Left cardiac atrium (tissue), 4 donors: ENCODE data around the gene MCOLN2. TPM values are rescaled to one million over a fixed set of nuclear protein-coding genes. Genes with fewer than 3 reads are reported as not detected.
"Not testable (repeated sequence)": the region's sequence is repeated elsewhere in the genome, so short reads cannot be mapped to it uniquely, and the experiment has no call there.

Experiments
- ATAC-seq, 2 donors: fragments of 200-7000 bp; cut with Tn5 transposase; one replicate each; pipeline ENCODE4 v1.9.1; 2020; ENCODE audit warnings: mild to moderate bottlenecking in 2 of 2, moderate library complexity in 2 of 2
- DNase-seq: peaks from one replicate; pipeline ENCODE4 v3.0.0-alpha.2; 2020
- intact Hi-C, 2 donors: fragments of 100-400 bp; cut with DNase I; formaldehyde crosslinking; loops; one replicate each; pipeline versions ENCODE4 v1.14.1 to v1.15.1; 2022 to 2023
- long read RNA-seq: library from polyadenylated mRNA; unstranded; transcript quantifications from one replicate; pipeline ENCODE4 v2.0.0, GENCODE V29; 2021
- total RNA-seq, 2 donors: library from RNA; stranded (reverse); fragmentation: NEBNext Ultra II Directional; extraction: Animal tissue kit (Norgen Biotek cat#: 25700); gene quantifications; one replicate each; pipeline ENCODE4 v1.2.1, GENCODE V29; 2021
- donor health status: DM: no; HTN: yes; CAD: no.
- donor health status: DM: no; HTN: yes; CAD: no; lungs with severe emphysema.
- donor health status: DM: yes; HTN: yes; CAD: no.
- donor health status: Dilated cardiomyopathy.

The MCOLN2 gene
- total RNA-seq, result 1 to 10 TPM in 1 of 2 donors, under 1 TPM in 1; 0.62 to 1.0 TPM
- long read RNA-seq, result 0 reads

DNA sequence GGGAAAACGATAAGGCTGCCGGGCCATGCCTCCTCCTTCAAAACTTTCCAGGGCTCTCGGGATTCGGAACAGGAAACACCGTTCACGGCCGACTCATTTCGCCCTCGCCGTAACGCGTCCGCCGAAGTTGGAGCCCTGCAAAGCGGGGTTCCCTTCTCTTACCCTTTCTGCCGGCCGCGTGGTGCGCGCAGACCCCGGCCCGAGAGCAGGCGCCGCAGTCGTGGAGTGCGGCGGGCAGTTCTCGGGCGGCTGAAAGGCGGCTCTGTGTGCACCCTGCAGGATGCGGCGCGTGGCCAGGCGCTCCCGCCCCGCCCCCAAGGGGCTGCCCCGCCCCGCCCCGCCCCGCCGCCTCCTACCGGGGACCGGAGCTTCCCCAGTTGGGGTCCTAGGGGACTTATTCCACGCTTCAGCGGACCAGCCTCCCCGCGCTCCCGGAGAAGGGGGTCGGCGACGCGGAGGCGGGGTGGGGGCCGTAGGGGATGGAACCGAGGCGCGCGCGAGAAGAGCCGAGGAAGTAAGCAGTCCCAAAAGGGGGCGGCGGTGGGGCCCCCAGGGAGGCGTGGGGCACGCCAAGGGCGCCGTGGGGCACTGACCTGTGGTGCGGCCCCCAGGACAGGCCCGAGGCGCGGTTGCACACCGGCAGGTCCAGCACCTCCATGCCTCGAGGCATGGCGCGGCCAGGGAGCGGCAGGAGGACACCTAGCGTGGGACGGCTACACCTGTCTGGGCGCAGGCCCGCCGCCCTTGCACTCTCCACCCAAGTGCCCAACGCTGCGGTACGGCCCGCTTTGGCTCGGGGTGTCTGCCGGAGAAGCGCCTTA lies at the start of gene MCOLN2:
TSS of gene MCOLN2 (minus strand) at position 268 of the 821 bp plus-strand sequence. CDS start at position 27, 241 bp downstream.
- intact Hi-C loops, result no loop called here
- DNase-seq (peak; percentile 48), ATAC-seq (peak; percentile 92 to 97)

- intact Hi-C loops, result no loop called here
- ATAC-seq (no peak), DNase-seq (no peak)
Measured at GRCh38 chr1:85042413-85042812, 45.5 kb upstream of the MCOLN2 start.

DNA sequence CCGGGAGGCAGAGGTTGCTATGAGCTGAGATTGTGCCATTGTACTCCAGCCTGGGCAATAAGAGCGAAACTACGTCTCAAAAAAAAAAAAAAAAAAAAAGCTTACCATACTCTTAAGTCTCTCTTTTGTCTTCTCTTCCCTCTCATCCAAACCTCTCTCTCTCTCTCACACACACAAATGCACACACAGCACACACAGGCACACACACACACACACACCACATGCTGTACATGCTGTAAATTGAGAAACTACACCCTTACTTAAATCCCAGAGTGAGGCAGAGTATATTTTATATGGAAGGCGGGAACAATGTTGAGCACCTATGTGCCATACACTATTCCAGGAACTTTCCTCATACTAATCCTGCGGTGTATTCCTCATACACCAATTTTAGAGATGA lies 44.9 kb upstream of the MCOLN2 start:
- ATAC-seq, result no peak
- intact Hi-C loops, result no loop called here
- DNase-seq, result no peak

DNA sequence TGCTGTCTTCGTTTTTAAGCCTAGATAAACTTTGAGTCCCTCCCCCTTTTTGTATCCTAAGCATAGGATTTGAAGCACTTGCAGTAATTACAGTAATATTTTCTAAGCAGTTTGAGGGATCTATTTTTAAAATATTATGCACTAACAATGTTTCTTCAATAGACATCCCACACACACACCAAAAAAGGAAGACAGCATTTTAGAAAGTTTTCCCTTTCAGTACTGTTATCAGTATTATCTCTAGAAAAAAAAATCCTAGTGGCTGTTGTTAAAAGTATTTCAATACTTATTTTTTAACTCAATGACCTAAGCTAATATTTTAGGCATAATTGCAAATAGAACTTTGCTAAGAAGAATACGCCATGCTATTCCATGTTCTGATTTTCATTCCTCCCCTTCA lies 36.3 kb upstream of the MCOLN2 start:
- ATAC-seq (no peak), DNase-seq (no peak)
- intact Hi-C loops, result no loop called here

GRCh38 chr1:85030536-85030935 lies 33.6 kb upstream of the MCOLN2 start:
- ATAC-seq, result no peak
- intact Hi-C loops, result no loop called here
- DNase-seq, result no peak

DNA sequence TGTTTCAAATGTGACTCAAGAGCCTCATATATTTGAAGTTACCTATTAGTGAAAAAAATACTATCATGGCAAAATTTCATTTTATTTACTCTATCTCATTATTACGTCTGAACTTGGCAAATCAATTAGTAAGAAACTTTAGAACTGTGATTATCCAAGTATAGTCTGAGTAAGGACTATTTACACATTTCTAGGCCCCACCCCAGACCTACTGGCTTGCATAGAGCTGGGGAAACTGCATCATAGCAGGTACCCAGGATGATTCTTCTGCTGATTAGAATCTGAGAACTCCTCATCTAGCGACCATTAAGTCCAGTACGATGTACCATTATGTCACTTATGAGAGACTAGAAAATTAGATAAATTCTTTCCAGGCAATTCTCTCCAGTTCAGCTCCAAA lies 31.2 kb upstream of the MCOLN2 start:
- intact Hi-C loops, result loop anchor here (5.0 to 10.0 kb wide), 2 partner anchors 81 to 83 kb away; no protein-coding TSS in a partner anchor
- no peak for DNase-seq
- ATAC-seq, result no peak

GRCh38 chr1:85027242-85027983 lies 30.5 kb upstream of the MCOLN2 start:
- DNase-seq (no peak), ATAC-seq (peak; percentile 57 to 85)
- intact Hi-C loops, result loop anchor here (5.0 to 10.0 kb wide), 2 partner anchors 80 to 83 kb away; no protein-coding TSS in a partner anchor

DNA sequence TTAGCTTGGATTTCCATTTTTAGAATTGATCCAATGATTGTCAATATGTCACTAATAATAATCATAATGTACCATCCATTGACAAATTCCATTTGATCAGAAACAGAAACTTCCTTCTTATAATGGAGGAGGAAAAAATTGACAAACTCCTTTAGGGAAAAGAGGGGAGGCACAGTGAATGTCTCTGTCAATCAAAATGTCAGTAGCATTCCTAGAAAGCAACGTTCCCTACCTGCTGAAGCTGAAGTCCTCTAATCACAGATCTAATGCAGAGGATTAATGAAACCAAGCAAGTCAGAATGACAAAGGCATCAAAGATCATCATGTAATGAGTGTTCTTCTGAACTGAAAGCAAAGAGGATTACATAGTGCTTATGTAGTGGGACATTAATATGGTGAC lies 29.0 kb upstream of the MCOLN2 start:
- no peak for DNase-seq
- no peak for ATAC-seq
- intact Hi-C loops, result loop anchor here (5.0 to 10.0 kb wide), 2 partner anchors 79 to 81 kb away; no protein-coding TSS in a partner anchor

DNA sequence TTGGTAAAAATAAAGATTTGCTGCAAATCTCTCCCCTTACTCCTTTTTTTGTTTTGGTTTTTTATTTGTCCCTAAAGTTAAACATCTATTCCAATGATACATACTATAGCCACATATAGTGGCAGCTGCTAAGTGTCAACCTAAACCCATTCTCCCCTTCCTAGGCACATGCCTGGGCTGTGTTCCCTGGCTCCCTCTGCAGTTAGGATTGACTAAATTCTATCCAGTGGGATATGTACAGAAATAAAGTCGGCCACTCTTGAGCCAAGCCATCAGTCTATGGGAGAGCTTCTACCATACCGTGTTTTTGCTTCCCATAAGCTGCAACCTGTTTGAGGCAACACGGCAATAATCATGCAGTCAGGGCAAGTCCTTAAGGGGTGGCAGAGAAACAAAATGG lies 27.8 kb upstream of the MCOLN2 start:
- intact Hi-C loops, result loop anchor here (5.0 to 10.0 kb wide), 2 partner anchors 77 to 80 kb away; no protein-coding TSS in a partner anchor
- DNase-seq (no peak), ATAC-seq (no peak)

GRCh38 chr1:85022700-85023099 lies 25.8 kb upstream of the MCOLN2 start:
- intact Hi-C loops, result loop anchor here in 1 of 2 donors (10.0 kb wide), 1 partner anchor 78 kb away; no protein-coding TSS in a partner anchor
- ATAC-seq, result no peak
- no peak for DNase-seq

DNA sequence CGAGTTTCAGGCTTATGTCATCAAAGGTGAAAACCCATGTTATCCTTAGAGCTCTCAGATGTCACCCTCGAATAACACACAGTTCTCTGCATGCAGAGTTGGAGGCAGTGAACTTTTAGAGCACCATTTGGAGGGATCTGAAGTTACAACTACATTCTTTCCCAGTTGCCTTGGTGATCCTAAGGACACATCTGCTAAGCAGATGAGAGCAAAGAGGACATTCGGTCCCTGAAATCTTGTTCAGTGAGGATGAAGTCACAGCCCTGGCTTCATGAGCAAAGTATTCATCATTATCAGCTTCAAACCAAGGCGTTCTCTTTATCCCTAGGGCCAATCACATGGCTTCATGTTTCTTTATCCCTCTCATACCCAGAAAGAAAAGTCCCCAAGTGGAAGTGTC lies 23.1 kb upstream of the MCOLN2 start:
- intact Hi-C loops, result loop anchor here in 1 of 2 donors (10.0 kb wide), 1 partner anchor 75 kb away; no protein-coding TSS in a partner anchor
- ATAC-seq, result no peak
- DNase-seq, result no peak

DNA sequence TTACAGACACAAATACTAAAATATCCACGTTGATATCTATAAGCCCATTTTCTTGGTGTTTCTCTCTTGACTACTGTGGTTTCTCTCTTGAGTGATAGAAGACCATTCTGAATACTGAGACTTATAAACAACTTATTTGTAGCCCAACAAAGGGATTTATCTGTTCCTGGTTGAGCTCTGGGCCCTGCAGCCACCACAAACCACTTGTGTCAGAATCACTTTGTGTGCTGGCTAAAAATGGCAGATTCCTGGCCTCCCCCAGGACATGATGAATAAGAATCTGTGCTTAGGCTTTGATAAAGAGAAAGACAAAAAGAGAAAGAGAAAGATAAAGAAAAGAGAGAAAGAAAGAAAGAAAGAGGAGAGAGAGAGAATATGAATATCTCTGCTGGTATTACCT lies 18.9 kb upstream of the MCOLN2 start:
- no peak for ATAC-seq
- intact Hi-C loops, result no loop called here
- no peak for DNase-seq

GRCh38 chr1:85005641-85006040 lies 8.7 kb upstream of the MCOLN2 start:
- ATAC-seq, DNase-seq, intact Hi-C loops: not testable (repeated sequence)

DNA sequence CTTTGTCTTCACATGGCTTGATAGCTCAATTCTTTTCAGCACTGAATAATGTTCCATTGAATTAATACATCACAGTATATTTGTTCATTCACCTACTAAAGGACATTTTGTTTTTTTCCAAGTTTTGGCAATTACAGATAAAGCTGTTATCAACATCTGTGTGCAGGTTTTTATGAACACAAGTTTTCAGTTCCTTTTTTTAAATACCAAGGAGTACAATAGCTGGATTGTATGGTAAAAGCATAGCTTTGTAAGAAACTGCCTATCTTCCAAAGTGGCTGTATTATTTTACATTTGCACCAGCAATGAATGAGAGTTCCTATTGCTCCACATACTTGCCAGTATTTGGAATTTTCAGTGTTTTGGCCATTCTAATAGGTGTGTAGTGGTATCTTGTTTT lies 4.8 kb upstream of the MCOLN2 start:
- ATAC-seq (no peak), DNase-seq (no peak)
- intact Hi-C loops, result no loop called here

DNA sequence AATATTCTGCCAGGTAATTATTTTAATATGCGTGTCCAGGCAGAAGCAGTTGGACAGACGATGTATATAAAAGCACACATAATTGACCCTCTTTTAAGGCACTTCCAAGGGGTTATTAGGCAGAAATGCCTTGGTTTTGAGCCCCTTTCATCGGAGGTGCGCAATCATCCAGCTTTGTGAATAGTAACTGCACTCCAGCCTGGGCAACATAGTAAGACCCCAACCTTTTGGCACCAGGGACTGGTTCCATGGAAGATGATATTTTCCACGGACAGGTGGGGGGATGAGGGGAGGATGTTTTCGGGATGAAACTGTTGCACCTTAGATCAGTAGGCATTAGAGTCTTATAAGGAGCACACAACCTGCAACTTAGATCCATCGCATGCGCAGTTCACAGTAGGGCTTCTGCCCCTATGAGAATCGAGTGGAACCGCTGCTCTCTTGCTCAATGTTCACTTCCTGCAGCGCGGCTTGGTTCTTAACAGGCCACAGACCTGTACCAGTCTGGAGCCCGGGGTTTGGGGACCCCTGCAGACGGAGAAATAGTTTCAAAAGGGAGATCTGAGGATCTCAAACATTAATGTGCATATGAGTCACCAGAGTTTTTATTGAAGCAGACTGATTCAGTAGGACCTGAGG lies 1.8 kb upstream of the MCOLN2 start:
- intact Hi-C loops, result no loop called here
- no peak for DNase-seq
- ATAC-seq, result no peak

- DNase-seq (no peak), ATAC-seq (peak; percentile 42 to 60)
- intact Hi-C loops, result no loop called here
Measured at GRCh38 chr1:84997667-84998600, 1.0 kb upstream of the MCOLN2 start.

DNA sequence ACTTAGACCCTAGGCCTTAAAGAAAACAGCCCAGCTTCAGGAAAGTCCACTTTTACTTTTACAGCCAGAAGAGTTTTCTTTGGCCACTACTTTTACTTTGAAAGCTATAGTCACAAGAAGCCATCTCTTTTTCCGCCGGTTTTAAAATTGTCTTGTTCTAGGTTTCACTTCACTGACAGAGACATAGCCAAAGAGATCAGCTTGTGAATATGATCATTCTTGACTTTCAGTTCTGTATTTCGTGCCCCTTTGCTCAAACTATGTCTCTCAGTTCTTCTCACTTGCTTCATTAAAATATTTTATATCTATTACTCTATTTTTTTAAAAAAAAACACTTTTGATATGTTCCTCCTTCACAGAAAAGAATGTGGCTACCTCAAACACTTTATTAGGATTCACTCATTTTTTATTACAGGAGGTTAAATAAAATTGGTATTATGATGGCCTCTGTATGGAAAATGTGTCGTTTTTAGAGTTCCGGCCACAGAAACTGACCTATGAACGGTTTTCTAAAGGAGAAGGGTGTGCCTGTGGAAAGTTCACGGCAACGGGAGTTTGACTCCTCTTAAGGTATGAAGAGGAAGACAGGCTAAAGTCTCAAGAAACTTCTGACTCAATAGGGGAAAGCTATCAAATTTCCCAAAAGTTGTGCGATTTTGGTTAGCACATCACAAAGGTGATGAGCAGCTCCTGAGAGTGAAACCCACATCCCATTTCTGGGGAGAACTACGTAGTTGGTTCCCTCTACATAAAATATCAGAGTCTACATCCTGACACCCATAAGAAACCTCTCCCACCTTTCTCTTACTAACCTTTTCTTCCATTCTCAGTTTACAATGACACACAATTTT lies 1.2 kb downstream of the MCOLN2 start:
- intact Hi-C loops, result no loop called here
- DNase-seq (no peak), ATAC-seq (no peak)
